Measurements from ENCODE around the gene NIT2. TPM values are rescaled to one million over a fixed set of nuclear protein-coding genes. Genes with fewer than 3 reads are reported as not detected.

Gene NIT2
- total and polyA plus RNA-seq, 10 of the 15 experiments (the other 5 are each of a cell fraction or from before 2014, with no cell fraction given), result 49.3 to 215 (median 76.4) TPM

DNA sequence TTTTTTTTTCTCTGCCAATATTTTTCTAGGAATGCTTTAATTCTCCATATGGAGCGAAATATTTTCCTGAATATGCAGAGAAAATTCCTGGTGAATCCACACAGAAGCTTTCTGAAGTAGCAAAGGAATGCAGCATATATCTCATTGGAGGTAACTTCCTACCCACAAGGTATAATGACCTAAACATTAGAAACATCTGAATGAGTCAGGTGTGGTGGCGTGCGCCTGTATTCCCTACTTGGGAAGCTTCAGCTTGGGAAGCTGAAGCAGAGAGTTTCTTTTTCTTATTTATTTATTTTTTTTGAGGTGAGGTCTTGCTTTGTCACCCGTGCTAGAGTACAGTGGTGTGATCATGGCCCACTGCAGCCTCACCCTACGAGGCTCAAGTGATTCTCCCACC is 5.2 kb downstream of the NIT2 start (continued):
- TF ChIP-seq, protein P1, sequence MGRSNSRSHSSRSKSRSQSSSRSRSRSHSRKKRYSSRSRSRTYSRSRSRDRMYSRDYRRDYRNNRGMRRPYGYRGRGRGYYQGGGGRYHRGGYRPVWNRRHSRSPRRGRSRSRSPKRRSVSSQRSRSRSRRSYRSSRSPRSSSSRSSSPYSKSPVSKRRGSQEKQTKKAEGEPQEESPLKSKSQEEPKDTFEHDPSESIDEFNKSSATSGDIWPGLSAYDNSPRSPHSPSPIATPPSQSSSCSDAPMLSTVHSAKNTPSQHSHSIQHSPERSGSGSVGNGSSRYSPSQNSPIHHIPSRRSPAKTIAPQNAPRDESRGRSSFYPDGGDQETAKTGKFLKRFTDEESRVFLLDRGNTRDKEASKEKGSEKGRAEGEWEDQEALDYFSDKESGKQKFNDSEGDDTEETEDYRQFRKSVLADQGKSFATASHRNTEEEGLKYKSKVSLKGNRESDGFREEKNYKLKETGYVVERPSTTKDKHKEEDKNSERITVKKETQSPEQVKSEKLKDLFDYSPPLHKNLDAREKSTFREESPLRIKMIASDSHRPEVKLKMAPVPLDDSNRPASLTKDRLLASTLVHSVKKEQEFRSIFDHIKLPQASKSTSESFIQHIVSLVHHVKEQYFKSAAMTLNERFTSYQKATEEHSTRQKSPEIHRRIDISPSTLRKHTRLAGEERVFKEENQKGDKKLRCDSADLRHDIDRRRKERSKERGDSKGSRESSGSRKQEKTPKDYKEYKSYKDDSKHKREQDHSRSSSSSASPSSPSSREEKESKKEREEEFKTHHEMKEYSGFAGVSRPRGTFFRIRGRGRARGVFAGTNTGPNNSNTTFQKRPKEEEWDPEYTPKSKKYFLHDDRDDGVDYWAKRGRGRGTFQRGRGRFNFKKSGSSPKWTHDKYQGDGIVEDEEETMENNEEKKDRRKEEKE (IDR thresholded peaks at IDR 0.05), result no peak

DNA sequence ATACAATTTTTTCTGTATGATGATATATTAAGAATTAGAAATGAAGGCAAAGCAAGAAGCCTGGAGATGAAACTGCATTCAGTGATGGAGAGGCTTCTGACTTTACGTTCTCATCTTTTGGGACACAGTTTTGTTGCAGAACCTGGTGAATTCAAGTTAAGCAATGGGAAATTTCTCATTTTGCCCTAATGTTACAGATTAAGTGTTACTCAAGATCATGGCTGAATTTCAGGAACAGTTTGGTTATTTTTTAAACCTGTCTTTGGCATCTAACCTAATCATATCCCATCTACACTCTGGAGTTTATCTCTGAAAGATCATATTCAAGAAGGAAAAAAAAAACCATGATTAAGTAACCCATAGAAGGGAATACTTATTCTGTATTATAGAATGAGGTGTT is 6.0 kb downstream of the NIT2 start:
- FAIRE-seq, result no peak
- Histone ChIP-seq H3K4me3 (no peak overlapping the region), H2AFZ (ENCODE audit: control insufficient read depth, low read depth, low read length) (no peak overlapping the region), H3K9ac (ENCODE audit: control insufficient read depth, insufficient read depth, low read length) (no peak overlapping the region), H3K27me3 (replicated peaks in 1 of 2; ENCODE audit: control insufficient read depth in 2 of 2, insufficient read depth in 2 of 2, low read length in 1 of 2) (no peaks in the 10 kb centered on the region), H3K36me3 (ENCODE audit: control insufficient read depth in 2 of 2, insufficient read depth in 2 of 2, low read length in 1 of 2) (peaks cover 0 to 8% of the 10 kb centered on the region in 2 experiments; a peak in 1 of 4 replicates), H3K27ac (ENCODE audit: control insufficient read depth, insufficient read depth) (no peak overlapping the region), H3K79me2 (ENCODE audit: control insufficient read depth, insufficient read depth, low read length) (peaks cover 6% of the 10 kb centered on the region), H4K20me1 (ENCODE audit: control insufficient read depth, insufficient read depth) (no peaks in the 10 kb centered on the region), H3K4me1 (ENCODE audit: control insufficient read depth, insufficient read depth, low read length) (peaks cover 2% of the 10 kb centered on the region), H3K4me2 (ENCODE audit: control insufficient read depth, insufficient read depth) (no peak overlapping the region), H3K9me3 (replicated peaks; ENCODE audit: control insufficient read depth, insufficient read depth, low read length) (no peaks in the 10 kb centered on the region; the same call in 2 of the 3 replicates)
- ChIA-PET CTCF (interaction anchor here (2.2 kb wide), 1 partner anchor 24 kb away, joined by 5 read pairs; no protein-coding TSS in a partner anchor), SMC1A (ENCODE audit: uncharacterized antibody, unreplicated experiment) (interaction anchor here (1.0 kb wide), 2 partner anchors 15 to 24 kb away, joined by 3 read pairs; no protein-coding TSS in a partner anchor), RAD21 (ENCODE audit: unreplicated experiment) (interaction anchor here (1.1 kb wide), 1 partner anchor 23 kb away, joined by 3 read pairs; no protein-coding TSS in a partner anchor), POLR2A (no interaction called here)
- in situ Hi-C loops (cut with MboI) (no loop called here), intact Hi-C loops (cut with micrococcal nuclease; ENCODE audit: unreplicated experiment) (no loop called here)
- no TSS peak for BruUV-seq (replicated peaks)
- 94% methylated on average over 1 of the region's 1 CpG for WGBS (ENCODE audit: insufficient coverage, insufficient replicate concordance, low lambda C conversion rate, missing lambda C conversion rate)
- TF ChIP-seq IRF4 (IDR thresholded peaks at IDR 0.05; ENCODE audit: low read depth, low read length), result no peak
- TF ChIP-seq, protein P2, sequence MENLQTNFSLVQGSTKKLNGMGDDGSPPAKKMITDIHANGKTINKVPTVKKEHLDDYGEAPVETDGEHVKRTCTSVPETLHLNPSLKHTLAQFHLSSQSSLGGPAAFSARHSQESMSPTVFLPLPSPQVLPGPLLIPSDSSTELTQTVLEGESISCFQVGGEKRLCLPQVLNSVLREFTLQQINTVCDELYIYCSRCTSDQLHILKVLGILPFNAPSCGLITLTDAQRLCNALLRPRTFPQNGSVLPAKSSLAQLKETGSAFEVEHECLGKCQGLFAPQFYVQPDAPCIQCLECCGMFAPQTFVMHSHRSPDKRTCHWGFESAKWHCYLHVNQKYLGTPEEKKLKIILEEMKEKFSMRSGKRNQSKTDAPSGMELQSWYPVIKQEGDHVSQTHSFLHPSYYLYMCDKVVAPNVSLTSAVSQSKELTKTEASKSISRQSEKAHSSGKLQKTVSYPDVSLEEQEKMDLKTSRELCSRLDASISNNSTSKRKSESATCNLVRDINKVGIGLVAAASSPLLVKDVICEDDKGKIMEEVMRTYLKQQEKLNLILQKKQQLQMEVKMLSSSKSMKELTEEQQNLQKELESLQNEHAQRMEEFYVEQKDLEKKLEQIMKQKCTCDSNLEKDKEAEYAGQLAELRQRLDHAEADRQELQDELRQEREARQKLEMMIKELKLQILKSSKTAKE (IDR thresholded peaks at IDR 0.05; ENCODE audit: low read depth, poor library complexity, severe bottlenecking), result no peak
- TF ChIP-seq HDGF (IDR thresholded peaks at IDR 0.05), result no peak
- no peak for TF ChIP-seq LARP7 (IDR thresholded peaks at IDR 0.05)
- no peak for TF ChIP-seq RCOR1 (conservative IDR thresholded peaks at IDR 0.05; ENCODE audit: low read depth, low read length)
- no peak for TF ChIP-seq ETV6 (conservative IDR thresholded peaks at IDR 0.05 in 1 of 2, IDR thresholded peaks at IDR 0.05 in 1 of 2; ENCODE audit: borderline replicate concordance in 1 of 2, low read depth in 1 of 2)
- no peak for TF ChIP-seq PAX8 (IDR thresholded peaks at IDR 0.05)
- TF ChIP-seq ZNF274 (IDR thresholded peaks at IDR 0.05; ENCODE audit: insufficient read depth, insufficient read length), result no peak
- no peak for TF ChIP-seq IKZF1 (conservative IDR thresholded peaks at IDR 0.05)
- TF ChIP-seq MYC (IDR thresholded peaks at IDR 0.05; ENCODE audit: insufficient read depth, insufficient read length, insufficient replicate concordance, low read length, severe bottlenecking), result no peak
- TF ChIP-seq SREBF1 (IDR thresholded peaks at IDR 0.05; ENCODE audit: low read length), result no peak
- TF ChIP-seq, protein P3, sequence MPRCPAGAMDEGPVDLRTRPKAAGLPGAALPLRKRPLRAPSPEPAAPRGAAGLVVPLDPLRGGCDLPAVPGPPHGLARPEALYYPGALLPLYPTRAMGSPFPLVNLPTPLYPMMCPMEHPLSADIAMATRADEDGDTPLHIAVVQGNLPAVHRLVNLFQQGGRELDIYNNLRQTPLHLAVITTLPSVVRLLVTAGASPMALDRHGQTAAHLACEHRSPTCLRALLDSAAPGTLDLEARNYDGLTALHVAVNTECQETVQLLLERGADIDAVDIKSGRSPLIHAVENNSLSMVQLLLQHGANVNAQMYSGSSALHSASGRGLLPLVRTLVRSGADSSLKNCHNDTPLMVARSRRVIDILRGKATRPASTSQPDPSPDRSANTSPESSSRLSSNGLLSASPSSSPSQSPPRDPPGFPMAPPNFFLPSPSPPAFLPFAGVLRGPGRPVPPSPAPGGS (IDR thresholded peaks at IDR 0.05; ENCODE audit: borderline replicate concordance, insufficient read depth, low read depth, low read length, poor library complexity, severe bottlenecking), result no peak
- TF ChIP-seq, protein P4, sequence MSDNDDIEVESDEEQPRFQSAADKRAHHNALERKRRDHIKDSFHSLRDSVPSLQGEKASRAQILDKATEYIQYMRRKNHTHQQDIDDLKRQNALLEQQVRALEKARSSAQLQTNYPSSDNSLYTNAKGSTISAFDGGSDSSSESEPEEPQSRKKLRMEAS (IDR thresholded peaks at IDR 0.05; ENCODE audit: low read depth, low read length), result no peak
- TF ChIP-seq MTA2 (IDR thresholded peaks at IDR 0.05; ENCODE audit: low read depth), result no peak
- no peak for TF ChIP-seq YBX1 (IDR thresholded peaks at IDR 0.05)
- no peak for TF ChIP-seq NBN (IDR thresholded peaks at IDR 0.05)
- no peak for DNase-seq (ENCODE audit: low read depth, low spot score)
- no peak for ATAC-seq
